PC-3 (cell line): ENCODE results near the gene KIAA1217. TPM values are rescaled to one million over a fixed set of nuclear protein-coding genes. Genes with fewer than 3 reads are reported as not detected.

Source experiments
- ATAC-seq: fragments of 200-7000 bp; cut with Tn5 transposase; 2 replicates; pipeline ENCODE4 v1.9.1; 2020; ENCODE audit warnings: mild to moderate bottlenecking, moderate library complexity
- BruUV-seq: library from RNA; stranded (reverse); fragments of 400-500 nt; replicated peaks from 2 replicates; lab custom pipeline; 2021; lab: Mats Ljungman, UMichigan
- CTCF ChIA-PET: fragments of 300-600 bp; sonication (Branson Sonifier 250); formaldehyde crosslinking; loops from one replicate; lab custom pipeline; 2022; ENCODE audit warnings: antibody characterized with exemption; lab: Charles Lee
- POLR2A ChIA-PET: fragments of 300-600 bp; sonication (Branson Sonifier 250); formaldehyde crosslinking; loops from one replicate; lab custom pipeline; 2022; ENCODE audit warnings: antibody characterized with exemption; ENCODE audit not compliant: unreplicated experiment; lab: Charles Lee
- DNase-seq: peaks from one replicate; pipeline ENCODE4 v3.0.0-alpha.2; 2015
- H2AFZ ChIP-seq: fragments of 300-600 bp; sonication (generic); 2 replicates; pipeline ENCODE4 v1.6.0; 2016; ENCODE audit warnings: antibody characterized with exemption, low read length
- H3F3A ChIP-seq: fragments of 300-600 bp; sonication (generic); one replicate; pipeline ENCODE4 v1.6.0; 2017; ENCODE audit warnings: antibody characterized with exemption, low read length, control low read depth, mild to moderate bottlenecking; ENCODE audit not compliant: unreplicated experiment
- H3K27ac ChIP-seq: fragments of 300-600 bp; sonication (generic); 2 replicates; pipeline ENCODE4 v1.5.1; 2016; ENCODE audit warnings: mild to moderate bottlenecking, low read length
- H3K27me3 ChIP-seq: fragments of 300-600 bp; sonication (generic); 2 replicates; pipeline ENCODE4 v1.6.1; 2016; ENCODE audit warnings: low read length, mixed read lengths
- H3K36me3 ChIP-seq: fragments of 300-600 bp; sonication (generic); 2 replicates; pipeline ENCODE4 v1.6.1; 2016; ENCODE audit warnings: low read depth, mixed run types, low read length, mixed read lengths
- H3K4me1 ChIP-seq: fragments of 300-600 bp; sonication (generic); 2 replicates; pipeline ENCODE4 v1.5.1; 2016; ENCODE audit warnings: low read length; ENCODE audit not compliant: insufficient read depth
- H3K4me2 ChIP-seq: fragments of 300-600 bp; sonication (generic); 2 replicates; pipeline ENCODE4 v1.6.0; 2016; ENCODE audit warnings: low read length
- H3K4me3 ChIP-seq: fragments of 300-600 bp; sonication (generic); 2 replicates; pipeline ENCODE4 v1.5.1; 2016; ENCODE audit warnings: mild to moderate bottlenecking, low read length, mixed read lengths
- H3K79me2 ChIP-seq: fragments of 300-600 bp; sonication (generic); 2 replicates; pipeline ENCODE4 v1.6.1; 2017; ENCODE audit warnings: low read length, mixed read lengths
- H3K9ac ChIP-seq: fragments of 300-600 bp; sonication (generic); 2 replicates; pipeline ENCODE4 v1.6.0; 2016; ENCODE audit warnings: mild to moderate bottlenecking, low read length
- H3K9me2 ChIP-seq: fragments of 300-600 bp; sonication (generic); replicated peaks from 2 replicates; pipeline ENCODE4 v1.6.1; 2016; ENCODE audit warnings: mixed run types, low read length, mixed read lengths
- H3K9me3 ChIP-seq: fragments of 300-600 bp; sonication (generic); 2 replicates; pipeline ENCODE4 v1.6.1; 2016; ENCODE audit warnings: low read length, mixed read lengths
- H4K20me1 ChIP-seq: fragments of 300-600 bp; sonication (generic); 2 replicates; pipeline ENCODE4 v1.6.1; 2016; ENCODE audit warnings: low read length, mixed read lengths
- CTCF ChIP-seq: fragments of 300-600 bp; sonication (generic); conservative IDR thresholded peaks from 2 replicates; pipeline ENCODE4 v1.5.1; 2017; ENCODE audit warnings: antibody characterized with exemption, low read depth, mild to moderate bottlenecking, low read length
- EZH2 ChIP-seq: fragments of 300-600 bp; sonication (generic); IDR thresholded peaks from one replicate; pipeline ENCODE4 v1.6.1; 2017; ENCODE audit warnings: antibody characterized with exemption, mild to moderate bottlenecking, low read length; ENCODE audit not compliant: unreplicated experiment
- EZH2phosphoT487 ChIP-seq: fragments of 300-600 bp; sonication (generic); IDR thresholded peaks from 2 replicates; pipeline ENCODE4 v1.6.1; 2018; ENCODE audit warnings: mild to moderate bottlenecking, antibody characterized with exemption, low read length, borderline replicate concordance
- intact Hi-C: fragments of 100-400 bp; cut with micrococcal nuclease; formaldehyde crosslinking; loops from 2 replicates; pipeline ENCODE4 v1.9.0; 2023
- microRNA-seq: library from miRNA; unstranded; fragments of <30 nt; microRNA quantifications from one replicate; pipeline ENCODE4 v1.1.0, GENCODE V29; 2020; ENCODE audit not compliant: unreplicated experiment
- total RNA-seq: library from RNA; depleted of rRNA; stranded (reverse); fragments of >200 nt; gene quantifications from 2 replicates; pipeline ENCODE4 v1.2.3, GENCODE V29; 2014

Gene KIAA1217
- total RNA-seq, 1 experiment from 2014 or later: 16.0 TPM

- Histone ChIP-seq H4K20me1 (no peaks in the 10 kb centered on the region), H3K4me3 (no peak overlapping the region), H3F3A (no peaks in the 10 kb centered on the region), H3K36me3 (peaks cover 36% of the 10 kb centered on the region), H3K9ac (no peak overlapping the region), H3K4me1 (no peaks in the 10 kb centered on the region), H3K27me3 (no peaks in the 10 kb centered on the region), H2AFZ (no peak overlapping the region), H3K79me2 (no peaks in the 10 kb centered on the region), H3K9me3 (no peaks in the 10 kb centered on the region), H3K27ac (no peak overlapping the region), H3K4me2 (no peak overlapping the region), H3K9me2 (no peaks in the 10 kb centered on the region)
- intact Hi-C loops: no loop called here
- DNase-seq (no peak), ATAC-seq (no peak)
- no TSS peak for BruUV-seq
- TF ChIP-seq EZH2phosphoT487: no peak
- no peak for TF ChIP-seq CTCF
- TF ChIP-seq EZH2: no peak
- ChIA-PET POLR2A (no interaction called here), CTCF (no interaction called here)
Measured at GRCh38 chr10:24596217-24596930, 387.4 kb downstream of the KIAA1217 start.

- H3K4me2 ChIP-seq: no peak overlapping the region
- H3K36me3 ChIP-seq: peaks cover 36% of the 10 kb centered on the region
- CTCF ChIA-PET: no interaction called here
- no peaks in the 10 kb centered on the region for H3F3A ChIP-seq
- no peaks in the 10 kb centered on the region for H3K9me3 ChIP-seq
- no peak overlapping the region for H3K4me3 ChIP-seq
- BruUV-seq: no TSS peak
- H2AFZ ChIP-seq: no peak overlapping the region
- no peaks in the 10 kb centered on the region for H3K9me2 ChIP-seq
- DNase-seq (no peak), ATAC-seq (no peak)
- H3K79me2 ChIP-seq: no peaks in the 10 kb centered on the region
- TF ChIP-seq EZH2phosphoT487 (no peak), EZH2 (no peak), CTCF (no peak)
- no peak overlapping the region for H3K9ac ChIP-seq
- POLR2A ChIA-PET: no interaction called here
- intact Hi-C loops: no loop called here
- H3K27ac ChIP-seq: no peak overlapping the region
- no peaks in the 10 kb centered on the region for H3K27me3 ChIP-seq
- H3K4me1 ChIP-seq: no peaks in the 10 kb centered on the region
- H4K20me1 ChIP-seq: no peaks in the 10 kb centered on the region
Measured at GRCh38 chr10:24597426-24597825, 388.5 kb downstream of the KIAA1217 start.

Small RNA genes within 50 kb of the gene (microRNA-seq; reads per million reads assigned to microRNA genes)
- not detected for gene MIR603
